ENCODE measurements around the gene SRSF12.

Gene SRSF12

GRCh38 chr6:89087881-89088280 is 30.0 kb downstream of the SRSF12 start (continued):
- no peak for TF ChIP-seq TSHZ2 (CRISPR knock-in tag; IDR thresholded peaks at IDR 0.05)
- TF ChIP-seq ESRRG (CRISPR knock-in tag; IDR thresholded peaks at IDR 0.05): no peak
- TF ChIP-seq CSDC2 (CRISPR knock-in tag; IDR thresholded peaks at IDR 0.05): no peak
- TF ChIP-seq ZFP3 (CRISPR knock-in tag; IDR thresholded peaks at IDR 0.05): no peak
- TF ChIP-seq GLIS3 (CRISPR knock-in tag; IDR thresholded peaks at IDR 0.05): no peak
- no peak for TF ChIP-seq ZNF70 (CRISPR knock-in tag; IDR thresholded peaks at IDR 0.05)

- no peak for ATAC-seq
- peak; percentile 14; the same call in 1 of the 2 replicates for TF ChIP-seq ZC3H10 (CRISPR knock-in tag; IDR thresholded peaks at IDR 0.05)
- peak; percentile 45; the same call in 1 of the 2 replicates for TF ChIP-seq GLIS3 (CRISPR knock-in tag; IDR thresholded peaks at IDR 0.05)
- TF ChIP-seq, protein P1, sequence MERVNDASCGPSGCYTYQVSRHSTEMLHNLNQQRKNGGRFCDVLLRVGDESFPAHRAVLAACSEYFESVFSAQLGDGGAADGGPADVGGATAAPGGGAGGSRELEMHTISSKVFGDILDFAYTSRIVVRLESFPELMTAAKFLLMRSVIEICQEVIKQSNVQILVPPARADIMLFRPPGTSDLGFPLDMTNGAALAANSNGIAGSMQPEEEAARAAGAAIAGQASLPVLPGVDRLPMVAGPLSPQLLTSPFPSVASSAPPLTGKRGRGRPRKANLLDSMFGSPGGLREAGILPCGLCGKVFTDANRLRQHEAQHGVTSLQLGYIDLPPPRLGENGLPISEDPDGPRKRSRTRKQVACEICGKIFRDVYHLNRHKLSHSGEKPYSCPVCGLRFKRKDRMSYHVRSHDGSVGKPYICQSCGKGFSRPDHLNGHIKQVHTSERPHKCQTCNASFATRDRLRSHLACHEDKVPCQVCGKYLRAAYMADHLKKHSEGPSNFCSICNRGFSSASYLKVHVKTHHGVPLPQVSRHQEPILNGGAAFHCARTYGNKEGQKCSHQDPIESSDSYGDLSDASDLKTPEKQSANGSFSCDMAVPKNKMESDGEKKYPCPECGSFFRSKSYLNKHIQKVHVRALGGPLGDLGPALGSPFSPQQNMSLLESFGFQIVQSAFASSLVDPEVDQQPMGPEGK (CRISPR knock-in tag; IDR thresholded peaks at IDR 0.05; ENCODE audit: borderline replicate concordance): peak; percentile 15; the same call in 1 of the 2 replicates
- TF ChIP-seq, protein P2, sequence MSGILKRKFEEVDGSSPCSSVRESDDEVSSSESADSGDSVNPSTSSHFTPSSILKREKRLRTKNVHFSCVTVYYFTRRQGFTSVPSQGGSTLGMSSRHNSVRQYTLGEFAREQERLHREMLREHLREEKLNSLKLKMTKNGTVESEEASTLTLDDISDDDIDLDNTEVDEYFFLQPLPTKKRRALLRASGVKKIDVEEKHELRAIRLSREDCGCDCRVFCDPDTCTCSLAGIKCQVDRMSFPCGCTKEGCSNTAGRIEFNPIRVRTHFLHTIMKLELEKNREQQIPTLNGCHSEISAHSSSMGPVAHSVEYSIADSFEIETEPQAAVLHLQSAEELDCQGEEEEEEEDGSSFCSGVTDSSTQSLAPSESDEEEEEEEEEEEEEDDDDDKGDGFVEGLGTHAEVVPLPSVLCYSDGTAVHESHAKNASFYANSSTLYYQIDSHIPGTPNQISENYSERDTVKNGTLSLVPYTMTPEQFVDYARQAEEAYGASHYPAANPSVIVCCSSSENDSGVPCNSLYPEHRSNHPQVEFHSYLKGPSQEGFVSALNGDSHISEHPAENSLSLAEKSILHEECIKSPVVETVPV (CRISPR knock-in tag; IDR thresholded peaks at IDR 0.05): no peak
- TF ChIP-seq TSHZ2 (CRISPR knock-in tag; IDR thresholded peaks at IDR 0.05): no peak
Observed at GRCh38 chr6:89085409-89086205, 32.3 kb downstream of the SRSF12 start.

DNA sequence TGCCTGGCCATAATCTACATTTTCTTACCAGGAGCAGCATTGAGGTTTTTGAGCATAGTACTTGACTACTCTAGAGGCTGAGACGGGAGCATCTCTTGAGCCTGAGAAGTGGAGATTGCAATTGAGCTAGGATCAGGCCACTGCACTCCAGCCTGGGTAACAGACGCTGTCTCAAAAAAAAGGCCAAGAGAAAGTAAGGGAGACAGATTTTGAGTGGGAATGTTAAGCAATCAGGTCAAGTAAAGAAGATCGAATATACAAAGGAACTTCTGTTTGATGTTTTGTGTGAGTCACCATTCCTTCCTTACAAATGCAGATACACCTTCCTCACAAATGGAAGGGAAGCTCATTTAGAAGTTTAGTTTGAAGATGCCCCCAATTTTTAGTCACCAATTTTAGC is 32.9 kb downstream of the SRSF12 start:
- ATAC-seq: no peak
- TF ChIP-seq RARB (CRISPR knock-in tag; IDR thresholded peaks at IDR 0.05): no peak
- TF ChIP-seq POU6F1 (CRISPR knock-in tag; IDR thresholded peaks at IDR 0.05; ENCODE audit: borderline replicate concordance, low read depth): no peak
- TF ChIP-seq, protein P1 (CRISPR knock-in tag; IDR thresholded peaks at IDR 0.05; ENCODE audit: borderline replicate concordance): no peak
- TF ChIP-seq TSHZ2 (CRISPR knock-in tag; IDR thresholded peaks at IDR 0.05): no peak
- TF ChIP-seq, protein P3, sequence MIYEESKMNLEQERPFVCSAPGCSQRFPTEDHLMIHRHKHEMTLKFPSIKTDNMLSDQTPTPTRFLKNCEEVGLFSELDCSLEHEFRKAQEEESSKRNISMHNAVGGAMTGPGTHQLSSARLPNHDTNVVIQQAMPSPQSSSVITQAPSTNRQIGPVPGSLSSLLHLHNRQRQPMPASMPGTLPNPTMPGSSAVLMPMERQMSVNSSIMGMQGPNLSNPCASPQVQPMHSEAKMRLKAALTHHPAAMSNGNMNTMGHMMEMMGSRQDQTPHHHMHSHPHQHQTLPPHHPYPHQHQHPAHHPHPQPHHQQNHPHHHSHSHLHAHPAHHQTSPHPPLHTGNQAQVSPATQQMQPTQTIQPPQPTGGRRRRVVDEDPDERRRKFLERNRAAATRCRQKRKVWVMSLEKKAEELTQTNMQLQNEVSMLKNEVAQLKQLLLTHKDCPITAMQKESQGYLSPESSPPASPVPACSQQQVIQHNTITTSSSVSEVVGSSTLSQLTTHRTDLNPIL (CRISPR knock-in tag; IDR thresholded peaks at IDR 0.05; ENCODE audit: low read depth): no peak
- no peak for TF ChIP-seq OSR1 (CRISPR knock-in tag; IDR thresholded peaks at IDR 0.05)
- TF ChIP-seq, protein P2 (CRISPR knock-in tag; IDR thresholded peaks at IDR 0.05): no peak
- TF ChIP-seq ZFP30 (CRISPR knock-in tag; IDR thresholded peaks at IDR 0.05): no peak
- TF ChIP-seq TCF4 (CRISPR knock-in tag; IDR thresholded peaks at IDR 0.05; ENCODE audit: borderline replicate concordance): no peak
- no peak for TF ChIP-seq ARNTL (CRISPR knock-in tag; IDR thresholded peaks at IDR 0.05; ENCODE audit: borderline replicate concordance, low read depth)
- no peak for TF ChIP-seq ZC3H10 (CRISPR knock-in tag; IDR thresholded peaks at IDR 0.05)

Data from SK-N-SH treated with all-trans-retinoic acid at 6 μM for 48 hours (cell line).